NCI-H446 (cell line): ENCODE results near the gene SELENOS.
A peak's percentile ranks its signal among the peaks of the same experiment; 100 is the strongest.

Experiments
- DNase-seq, 2 experiments: peaks; one replicate each; lab custom pipeline; 2025; lab: John Stamatoyannopoulos, UW

Gene SELENOS

DNA sequence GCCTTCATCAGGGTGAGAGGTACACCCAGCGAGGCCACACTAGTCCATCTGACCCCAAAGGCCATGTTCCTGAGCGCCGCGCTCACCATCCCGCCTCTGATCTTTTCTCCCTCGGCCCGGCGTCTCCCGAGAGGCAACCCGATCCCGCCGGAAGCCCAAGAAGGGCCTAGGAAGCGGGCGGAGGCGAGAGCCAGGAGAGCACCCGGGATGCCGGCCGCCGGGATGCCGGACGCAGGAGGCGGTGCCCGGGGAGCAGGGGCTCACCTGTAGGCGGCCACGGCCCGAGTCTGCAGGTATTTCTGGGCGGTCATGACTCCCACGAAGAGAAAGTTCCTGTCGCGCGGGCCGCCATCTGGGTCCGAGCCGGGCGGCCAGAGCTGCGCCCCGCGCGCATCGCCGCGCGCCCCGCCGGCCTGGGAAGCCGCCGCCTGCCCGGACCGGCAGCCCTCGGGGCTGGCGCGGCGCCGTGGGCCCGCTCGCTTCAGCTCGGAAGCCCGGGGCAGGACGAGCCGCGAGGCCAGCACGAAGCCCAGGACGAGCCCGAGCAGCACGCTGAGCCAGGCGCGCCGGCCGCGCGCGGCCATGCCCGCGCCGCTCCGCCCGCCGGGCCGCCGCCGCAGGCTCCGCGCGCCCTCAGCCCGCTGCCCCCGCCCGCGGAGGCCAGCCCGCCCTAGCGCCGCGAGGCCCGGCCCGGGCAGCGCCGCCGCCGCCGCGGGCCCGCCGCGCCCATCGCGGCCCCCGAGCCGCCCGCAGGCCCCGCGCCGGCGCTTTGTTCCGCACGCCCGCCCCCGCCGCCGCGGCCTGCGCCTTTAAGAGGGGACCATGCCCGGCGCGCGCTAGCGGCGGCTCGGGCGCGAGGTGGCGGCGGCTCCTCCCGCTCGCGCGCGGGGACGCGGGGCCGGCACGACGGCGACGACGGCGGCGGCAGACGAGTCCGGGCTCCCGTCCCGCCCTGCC is 26.1 kb downstream of the SELENOS start:
- peak in 1 of 2 experiments; percentile 57 for DNase-seq

DNA sequence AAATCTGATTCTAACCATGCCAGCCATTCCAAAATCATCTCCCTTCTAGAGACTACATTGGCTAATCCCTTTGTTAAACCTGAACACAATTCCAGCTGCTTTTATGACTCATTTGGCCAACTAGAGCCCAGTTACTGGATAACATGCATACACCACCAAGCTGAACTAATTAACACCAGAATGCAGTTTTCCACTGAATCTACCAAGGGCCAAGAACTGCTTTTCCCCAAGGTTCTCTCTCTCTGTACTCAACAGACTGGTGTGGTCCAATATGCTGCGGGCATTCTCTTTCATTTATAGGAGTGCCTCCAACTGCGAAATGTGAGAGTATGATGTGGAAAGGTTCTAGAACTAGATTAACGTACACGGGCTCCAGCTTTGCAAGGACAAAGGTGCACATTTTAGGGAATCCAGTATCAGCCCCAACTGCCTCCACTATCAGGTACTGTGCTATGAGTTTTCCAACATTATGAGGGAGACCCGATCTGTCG is 26.9 kb downstream of the SELENOS start:
- DNase-seq = peak in 1 of 2 experiments; percentile 64

DNA sequence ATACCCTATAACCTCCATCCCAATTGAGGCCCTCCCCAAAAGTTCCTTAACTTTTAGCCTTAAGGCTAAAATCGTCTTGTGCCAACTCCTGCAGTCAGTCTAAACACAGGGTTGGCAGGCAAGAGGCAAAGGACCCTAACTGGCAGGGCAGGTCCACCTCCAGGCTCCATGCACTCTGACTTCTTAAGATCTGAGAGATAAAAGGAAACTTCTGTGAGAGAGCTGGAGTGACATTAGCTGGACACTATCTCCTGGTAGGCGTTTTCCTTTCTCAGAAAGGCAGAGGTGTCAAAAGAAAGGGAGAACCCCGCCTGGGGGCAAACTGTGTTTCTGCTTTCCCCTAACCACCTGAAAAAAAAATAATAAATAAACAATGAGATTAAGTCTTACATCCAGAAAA is 29.0 kb downstream of the SELENOS start:
- no peak for DNase-seq

DNA sequence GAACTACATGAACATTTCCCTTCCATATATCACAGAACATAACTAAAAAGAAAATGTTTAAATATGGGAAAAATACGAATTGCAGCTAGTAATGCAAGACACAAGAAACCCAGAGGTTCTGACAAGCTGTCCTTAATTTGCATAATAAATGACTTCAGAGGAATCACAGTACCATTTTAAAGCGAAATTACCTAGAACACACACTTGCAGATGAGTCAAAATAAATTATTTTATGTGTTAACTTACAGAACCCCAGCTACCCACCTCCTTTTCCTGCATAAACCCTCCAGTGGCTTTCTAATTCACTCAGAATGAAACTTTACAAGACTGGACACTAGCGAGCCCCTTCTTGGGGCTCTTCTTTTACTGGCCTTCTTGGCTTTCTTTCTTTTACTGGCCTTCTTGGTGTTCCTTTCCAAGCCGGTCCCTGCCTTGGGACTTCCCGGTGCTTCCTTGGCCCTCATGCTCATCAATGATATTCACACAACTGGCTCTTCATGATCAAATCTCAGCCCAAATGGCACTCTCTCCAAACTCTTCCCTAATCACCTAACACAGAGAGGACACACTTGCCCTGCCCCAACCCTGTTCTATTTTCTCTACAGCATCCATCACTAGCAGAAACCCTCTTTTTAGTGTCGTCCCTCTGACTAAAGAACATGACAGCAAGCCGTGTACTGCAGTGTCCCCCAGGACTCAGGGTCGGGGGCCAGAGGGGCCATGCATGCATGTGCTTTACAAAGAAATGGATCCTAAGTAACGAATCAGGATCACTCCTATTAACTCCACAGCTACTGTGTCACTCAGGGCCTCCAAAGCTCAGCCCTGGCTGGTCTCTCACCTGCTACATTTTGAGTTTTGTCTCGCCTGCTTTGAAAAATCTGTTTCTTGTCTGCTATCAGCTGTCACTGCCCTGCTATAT is 30.2 kb downstream of the SELENOS start:
- no peak for DNase-seq

DNA sequence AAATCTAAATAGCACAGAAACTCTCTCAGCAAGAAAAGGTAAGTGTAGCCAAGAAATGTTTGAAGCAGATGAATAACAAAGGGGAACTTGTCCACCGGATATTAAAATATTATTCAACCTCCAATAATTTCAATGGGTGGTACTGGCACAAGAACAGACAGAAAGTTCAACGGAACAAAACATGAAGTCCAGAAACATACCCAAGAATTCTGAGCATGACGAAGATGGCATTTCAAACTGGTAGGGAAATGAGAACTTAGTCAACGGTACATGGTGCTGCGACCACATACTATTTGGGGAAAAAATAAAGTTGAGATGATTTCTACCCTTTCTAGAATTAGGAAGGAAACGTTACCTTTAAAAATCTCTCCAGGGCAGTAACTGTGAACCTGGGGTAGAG is 30.9 kb downstream of the SELENOS start:
- no peak for DNase-seq

DNA sequence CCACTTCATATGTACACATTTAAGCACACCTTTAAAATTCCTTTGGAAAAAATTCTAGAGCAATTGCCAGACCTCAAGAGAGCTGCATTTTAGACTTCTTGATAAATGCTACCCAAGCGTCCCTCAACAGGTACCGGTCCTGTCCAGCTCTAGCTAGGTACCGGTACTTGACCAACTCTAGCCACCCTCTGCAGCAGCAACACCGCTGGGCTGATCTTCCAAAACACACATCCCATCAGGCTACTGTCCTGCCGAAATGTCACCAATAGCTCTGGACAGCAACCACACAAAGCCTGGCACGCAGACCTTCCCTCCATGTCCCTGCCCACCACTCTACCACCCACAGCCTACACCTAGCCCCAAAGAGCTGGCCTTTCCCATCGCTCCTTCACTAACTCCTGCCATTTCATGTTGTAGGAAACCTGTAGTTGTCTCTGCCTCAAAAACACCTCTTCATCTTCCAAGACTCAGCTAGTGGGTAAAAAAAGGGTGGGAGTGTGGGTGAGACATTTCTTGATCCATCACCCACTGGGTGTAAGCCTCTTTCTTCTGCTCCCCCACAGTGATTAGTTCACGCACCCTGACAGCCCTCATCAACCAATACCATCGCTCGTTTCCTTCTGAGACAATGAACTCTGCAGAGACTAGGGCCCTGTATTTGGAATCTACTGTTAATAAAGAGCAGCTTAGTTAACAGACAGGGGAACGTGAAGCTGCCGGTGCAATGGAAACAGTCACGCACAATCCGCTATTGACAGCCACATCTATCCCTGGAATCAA is 32.2 kb downstream of the SELENOS start:
- no peak for DNase-seq

DNA sequence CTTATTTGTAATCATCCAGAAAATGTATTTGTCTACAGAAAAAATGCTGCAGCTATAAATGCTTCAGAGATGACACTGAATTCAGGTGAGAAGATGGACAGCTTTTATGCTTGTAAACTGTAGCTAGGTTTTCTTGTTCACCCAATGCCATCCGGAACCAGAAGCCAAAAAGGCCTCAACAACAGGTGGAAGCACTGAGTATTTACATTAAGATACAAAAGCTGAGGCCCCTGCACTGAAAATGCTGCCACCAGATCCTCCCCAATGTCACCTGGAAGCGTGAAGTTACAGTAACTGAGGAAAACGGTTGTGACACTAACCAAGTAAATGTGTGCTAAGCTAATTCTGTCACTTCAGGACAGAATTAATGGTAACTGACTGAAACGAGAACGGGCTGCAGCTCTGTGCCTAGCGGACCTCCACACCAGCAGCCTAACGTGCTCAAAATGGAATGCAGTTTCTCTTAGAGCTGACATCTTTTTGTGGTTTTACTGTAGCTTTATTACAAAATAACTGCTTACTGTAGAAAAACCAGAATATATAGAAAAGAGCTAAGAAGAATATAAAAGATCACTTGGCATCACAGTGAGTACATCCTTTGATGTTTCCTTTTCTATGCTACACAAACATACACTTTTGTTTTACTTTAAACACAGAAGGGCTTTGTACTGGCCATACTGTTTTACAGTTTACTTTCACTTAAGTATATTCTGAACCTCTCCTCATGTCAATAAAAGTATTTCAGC is 33.1 kb downstream of the SELENOS start:
- DNase-seq = no peak

DNA sequence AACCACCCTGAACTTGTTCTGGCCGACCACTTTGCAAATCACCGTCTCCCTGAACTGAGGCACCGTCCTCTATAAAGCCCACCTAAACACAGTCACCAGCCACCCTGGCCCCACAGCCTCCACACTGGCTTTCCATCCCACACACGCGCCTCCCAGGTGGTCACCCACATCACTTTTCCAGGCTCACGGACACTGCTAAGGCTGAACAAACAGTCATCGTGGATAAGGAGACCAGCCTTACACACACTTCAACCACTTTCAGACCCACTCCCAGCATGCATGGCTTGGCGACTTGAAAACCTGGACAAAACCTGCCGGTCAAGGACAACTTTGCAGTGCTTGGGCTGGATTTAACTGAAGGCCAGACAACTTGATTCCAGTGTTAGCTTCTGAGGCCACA is 33.9 kb downstream of the SELENOS start:
- DNase-seq = no peak

DNA sequence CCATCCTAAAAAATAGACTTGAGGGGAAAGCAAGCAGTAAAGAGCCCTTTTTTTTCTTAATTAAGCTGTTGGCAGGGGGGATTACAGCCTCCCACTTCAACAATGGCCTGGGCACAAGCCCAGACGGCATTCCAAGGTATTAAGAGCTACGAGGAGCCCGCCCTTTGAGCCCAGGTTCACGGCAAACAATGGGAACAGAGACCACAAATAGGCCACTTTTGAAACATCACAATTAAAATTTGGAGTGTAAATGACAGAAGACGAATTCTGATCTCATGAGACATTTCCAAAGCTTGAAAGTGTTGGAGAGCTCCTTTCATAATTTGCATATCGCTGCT is 34.3 kb downstream of the SELENOS start:
- DNase-seq = no peak

DNA sequence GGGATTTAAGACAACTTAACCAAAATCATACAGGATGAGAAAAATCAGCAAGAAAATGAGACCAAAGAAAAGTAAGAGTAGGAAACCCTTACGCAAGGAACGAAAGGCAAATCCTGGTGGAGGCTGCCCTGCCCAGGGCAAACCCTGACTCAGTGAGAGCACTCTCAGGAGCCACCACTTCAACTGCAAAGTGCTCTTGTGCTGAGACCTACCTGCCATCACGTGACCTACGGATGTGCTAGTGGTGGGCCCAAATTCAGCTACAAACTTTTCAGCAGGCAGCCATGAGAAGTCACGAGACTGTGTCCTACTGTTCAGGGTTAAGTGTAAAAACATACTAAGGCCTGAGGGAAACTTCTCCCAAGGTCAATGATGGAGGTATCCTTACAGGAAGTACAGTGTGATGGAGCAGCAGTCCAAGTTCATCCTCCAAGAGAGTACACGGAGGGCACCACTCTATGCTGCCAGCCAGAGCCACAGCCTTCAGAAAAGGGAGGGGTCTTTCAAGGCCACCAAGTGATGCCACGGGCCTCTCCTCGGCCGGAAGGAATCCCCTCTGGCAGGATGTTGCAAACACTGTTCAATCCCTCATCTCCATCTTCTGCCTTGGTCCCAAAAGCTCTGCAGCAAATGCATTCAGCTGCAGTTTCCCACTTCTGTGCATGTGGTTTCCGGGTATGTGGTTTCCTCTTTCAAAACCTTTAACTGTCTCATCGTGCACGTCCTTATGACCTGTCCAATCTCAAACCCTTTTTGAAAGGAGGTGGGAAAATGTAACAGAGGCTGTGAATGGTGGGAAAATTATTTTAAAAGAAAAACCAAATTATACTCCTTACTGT is 34.9 kb downstream of the SELENOS start:
- DNase-seq = no peak

DNA sequence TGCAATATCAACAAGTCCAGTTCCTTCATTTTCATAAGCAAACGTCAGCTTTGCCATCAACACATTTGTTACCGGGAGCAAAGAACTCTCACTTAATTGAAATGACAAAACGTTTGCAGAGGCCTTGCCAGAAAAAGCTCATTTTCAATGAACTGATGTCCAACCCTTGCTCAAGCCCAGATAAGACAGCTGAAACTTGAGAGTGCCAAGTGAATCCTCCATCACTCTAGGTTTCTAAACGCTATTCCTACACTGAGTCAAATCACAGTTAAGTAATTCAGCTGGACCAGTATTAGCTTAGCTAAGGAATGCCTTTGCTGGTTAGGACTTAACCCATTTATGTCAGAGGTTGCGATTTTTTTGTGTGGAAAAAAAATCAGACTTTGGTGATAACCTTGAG is 36.9 kb downstream of the SELENOS start:
- peak in 1 of 2 experiments; percentile 34 for DNase-seq

DNA sequence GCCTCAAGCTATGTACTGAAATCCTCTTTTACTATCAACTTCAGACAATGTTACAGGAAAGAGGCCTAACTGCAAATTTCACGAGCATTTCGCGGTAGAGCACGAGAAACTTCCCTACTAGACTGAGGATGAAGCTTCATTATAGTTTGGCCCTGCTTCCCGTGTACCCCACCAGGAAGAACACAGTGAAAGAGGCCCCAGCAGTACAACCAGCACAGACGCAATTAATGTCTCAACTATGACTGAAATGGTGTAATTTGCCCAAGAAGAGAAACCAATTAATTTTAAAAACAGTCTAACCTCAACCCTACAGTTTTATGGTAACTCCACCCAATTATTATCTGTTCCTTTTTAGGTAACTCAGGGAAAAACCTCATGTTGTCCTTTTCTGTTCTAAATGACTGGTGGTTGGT is 37.6 kb downstream of the SELENOS start:
- DNase-seq = no peak

DNA sequence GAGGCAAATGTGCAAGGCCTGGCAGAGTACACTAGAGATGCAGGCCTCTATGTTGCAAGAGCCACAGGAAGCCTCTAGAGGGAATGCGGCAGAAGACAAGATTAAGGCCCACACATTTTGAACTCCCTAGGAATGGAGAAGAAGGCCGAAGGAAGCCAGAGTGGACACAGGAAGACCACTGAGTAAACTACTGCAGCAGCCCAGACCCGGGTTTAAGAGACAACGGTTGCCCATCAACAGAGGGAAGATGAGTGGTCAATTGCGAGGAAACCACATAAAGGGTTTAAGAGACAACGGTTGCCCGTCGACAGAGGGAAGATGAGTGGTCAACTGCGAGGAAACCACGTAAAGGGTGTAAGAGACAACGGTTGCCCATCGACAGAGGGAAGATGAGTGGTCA is 40.0 kb downstream of the SELENOS start:
- no peak for DNase-seq

DNA sequence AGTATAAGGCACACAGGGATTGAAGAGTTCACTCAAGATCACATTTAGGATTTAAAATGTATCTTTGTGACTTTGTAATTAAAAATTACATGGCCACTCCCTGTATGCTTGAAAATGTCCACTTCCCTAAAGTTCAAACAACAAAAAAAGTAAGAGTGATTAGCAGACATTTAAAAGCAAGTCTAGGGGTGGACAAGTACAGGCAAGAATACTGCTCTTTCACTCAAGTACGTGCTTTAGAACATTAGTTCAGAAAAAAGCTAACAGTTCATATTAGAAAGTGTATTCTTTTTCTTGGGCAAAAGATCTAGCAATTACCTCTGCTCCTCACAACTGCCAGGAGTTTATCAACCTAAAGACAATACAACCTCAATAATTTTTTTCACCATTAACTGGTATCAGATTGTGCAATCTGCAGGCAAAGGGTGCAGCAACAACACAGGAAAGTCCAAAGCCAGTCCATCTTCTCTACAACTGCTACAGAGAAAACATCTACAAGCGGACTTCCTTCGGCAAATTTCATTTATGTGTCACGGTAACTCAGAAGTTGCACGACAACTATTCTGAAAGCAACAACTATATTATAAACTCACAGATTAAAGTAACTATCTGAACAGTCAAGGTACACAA is 43.5 kb downstream of the SELENOS start:
- no peak for DNase-seq

DNA sequence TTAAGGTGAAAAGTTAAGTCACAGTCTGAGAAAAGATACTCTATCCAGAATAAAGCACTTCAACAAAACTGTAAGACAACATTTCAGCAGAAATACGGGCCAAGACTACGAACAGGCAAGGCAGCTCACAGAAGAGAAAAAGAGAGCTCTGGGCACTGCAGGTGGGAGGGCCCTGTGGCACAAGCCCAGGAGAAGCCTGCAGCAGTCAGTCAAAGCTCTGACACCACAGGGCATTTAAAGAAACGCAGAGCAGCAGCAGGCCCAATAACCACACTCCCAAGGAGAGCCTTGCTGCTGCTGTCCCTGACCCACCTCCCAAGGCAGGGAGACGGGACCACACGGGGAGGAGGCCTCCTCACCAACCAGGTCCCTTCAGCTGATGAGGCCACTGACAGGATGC is 44.6 kb downstream of the SELENOS start:
- DNase-seq = no peak

DNA sequence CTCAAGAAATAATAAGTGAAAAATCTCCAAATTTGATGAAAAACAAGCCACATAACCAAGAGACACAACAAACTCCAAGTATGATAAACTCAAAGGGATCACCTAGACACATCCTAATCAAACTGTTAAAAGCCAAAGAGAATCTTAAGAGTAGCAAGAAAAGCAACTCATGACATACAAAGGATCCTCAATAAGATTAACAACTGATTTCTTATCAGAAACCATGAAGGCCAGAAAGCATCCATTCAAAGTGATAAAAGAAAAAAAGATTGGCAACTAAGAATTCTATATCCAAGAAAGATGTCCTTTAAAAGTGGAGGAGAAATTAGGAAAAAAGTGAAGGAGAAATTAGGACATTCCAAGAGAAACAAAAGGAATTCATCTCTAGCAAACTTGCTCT is 49.0 kb downstream of the SELENOS start:
- DNase-seq = no peak

DNA sequence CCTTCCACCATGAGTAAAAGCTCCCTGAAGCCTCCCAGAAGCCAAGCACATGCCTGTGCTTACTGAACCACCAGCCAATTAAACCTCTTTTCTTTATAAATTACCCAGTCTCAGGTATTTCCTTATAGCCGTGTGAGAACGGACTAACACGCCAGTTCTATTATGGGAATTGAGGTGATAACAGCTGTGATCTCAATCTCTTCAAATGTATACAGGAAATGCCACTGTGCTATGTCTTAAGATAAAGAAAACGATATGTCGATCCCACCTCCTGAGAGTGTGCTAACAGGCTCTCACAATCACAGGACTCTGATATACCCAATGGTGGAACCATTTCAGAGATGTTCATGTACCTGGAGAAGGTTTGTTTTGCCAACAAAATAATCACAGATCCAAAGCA is 51.6 kb downstream of the SELENOS start:
- DNase-seq = no peak
